SK-N-SH (cell line): ENCODE data around the gene BTG1. TPM values are rescaled to one million over a fixed set of nuclear protein-coding genes. Genes with fewer than 3 reads are reported as not detected.
A peak's percentile ranks its signal among the peaks of the same experiment; 100 is the strongest.

Source experiments
- CTCF ChIA-PET: fragments of 300-600, 350-600 bp; formaldehyde crosslinking; extraction: SDS; loops from one replicate; lab custom pipeline; 2021; lab: Yijun Ruan, JAX
- POLR2A ChIA-PET: fragments of 350-600 bp; sonication (Branson Sonifier 250); formaldehyde crosslinking; extraction: SDS; loops from one replicate; lab custom pipeline; 2020; ENCODE audit warnings: antibody characterized with exemption, inconsistent platforms; lab: Yijun Ruan, JAX
- DNase-seq: peaks from one replicate; pipeline ENCODE4 v3.0.0; 2012
- H2AFZ ChIP-seq: fragments of 200-600 bp; sonication (generic); 2 replicates; pipeline ENCODE4 v1.8.1; 2016; ENCODE audit warnings: antibody characterized with exemption, mild to moderate bottlenecking, low read depth
- H3F3A ChIP-seq: fragments of 200-600 bp; sonication (generic); replicated peaks from 2 replicates; pipeline ENCODE3; 2016; ENCODE audit warnings: antibody characterized with exemption, mild to moderate bottlenecking; ENCODE audit not compliant: insufficient read depth
- H3K27ac ChIP-seq, 2 experiments: fragments of 200-500 bp in 1 of 2; fragments of 200-600 bp in 1 of 2; sonication (Bioruptor generic) in 1 of 2; sonication (generic), shearing (Covaris generic) in 1 of 2; 2 replicates each; pipeline versions ENCODE4 v1.5.1 to v1.6.1; 2014 to 2016; ENCODE audit warnings: low read depth in 2 of 2, inconsistent platforms in 1 of 2, low read length in 1 of 2, mild to moderate bottlenecking in 1 of 2, mixed read lengths in 1 of 2
- H3K27me3 ChIP-seq: fragments of 200-600 bp; sonication (generic), shearing (Covaris generic); 2 replicates; pipeline ENCODE4 v1.6.1; 2016; ENCODE audit warnings: mixed run types; ENCODE audit not compliant: insufficient read depth
- H3K36me3 ChIP-seq, 2 experiments: fragments of 200-500 bp in 1 of 2; fragments of 200-600 bp in 1 of 2; sonication (Bioruptor generic) in 1 of 2; sonication (generic) in 1 of 2; replicated peaks in 1 of 2; 2 replicates each; pipeline versions ENCODE3 to v1.5.1; 2014 to 2016; ENCODE audit warnings: low read length in 1 of 2, mild to moderate bottlenecking in 1 of 2; ENCODE audit not compliant: insufficient read depth in 2 of 2, control insufficient read depth in 1 of 2
- H3K4me1 ChIP-seq, 2 experiments: fragments of 200-500 bp in 1 of 2; fragments of 200-600 bp in 1 of 2; sonication (Bioruptor generic) in 1 of 2; sonication (generic), shearing (Covaris generic) in 1 of 2; 2 replicates each; pipeline versions ENCODE4 v1.5.1 to v1.6.1; 2014 to 2016; ENCODE audit warnings: low read depth in 1 of 2, low read length in 1 of 2, mixed run types in 1 of 2; ENCODE audit not compliant: insufficient read depth in 2 of 2, control insufficient read depth in 1 of 2
- H3K4me2 ChIP-seq: fragments of 200-600 bp; sonication (generic), shearing (Covaris generic); 2 replicates; pipeline ENCODE4 v1.6.1; 2017; ENCODE audit warnings: mixed run types
- H3K4me3 ChIP-seq, 2 experiments: fragments of 200-500 bp in 1 of 2; fragments of 200-600 bp in 1 of 2; sonication (Bioruptor generic) in 1 of 2; sonication (generic), shearing (Covaris generic) in 1 of 2; 2 replicates each; pipeline versions ENCODE4 v1.5.1 to v1.8.1; 2014 to 2016; ENCODE audit warnings: low read depth in 2 of 2, inconsistent platforms in 1 of 2, low read length in 1 of 2, mild to moderate bottlenecking in 1 of 2, mixed read lengths in 1 of 2, moderate library complexity in 1 of 2
- H3K79me2 ChIP-seq: fragments of 200-600 bp; sonication (generic); 2 replicates; pipeline ENCODE4 v1.8.1; 2017; ENCODE audit warnings: mild to moderate bottlenecking; ENCODE audit not compliant: insufficient read depth
- H3K9ac ChIP-seq: fragments of 200-600 bp; sonication (generic); 2 replicates; pipeline ENCODE4 v1.6.1; 2017; ENCODE audit warnings: mixed run types
- H3K9me2 ChIP-seq: fragments of 200-600 bp; sonication (generic); 2 replicates; pipeline ENCODE4 v1.6.1; 2017; ENCODE audit warnings: mixed run types
- H3K9me3 ChIP-seq: fragments of 200-600 bp; sonication (generic); 2 replicates; pipeline ENCODE4 v1.6.1; 2017; ENCODE audit warnings: mixed run types, mild to moderate bottlenecking, moderate library complexity
- H4K20me1 ChIP-seq: fragments of 200-600 bp; sonication (generic); 2 replicates; pipeline ENCODE4 v1.6.1; 2017; ENCODE audit warnings: mild to moderate bottlenecking, mixed run types; ENCODE audit not compliant: insufficient read depth
- ELF1 ChIP-seq: IDR thresholded peaks from 2 replicates; pipeline ENCODE4 v1.4.0; 2012
- EP300 ChIP-seq, 2 experiments: IDR thresholded peaks; 2 replicates each; pipeline versions ENCODE4 v1.4.0 to v1.6.1; 2012; ENCODE audit warnings: borderline replicate concordance in 1 of 2, low read depth in 1 of 2, low read length in 1 of 2
- FOSL2 ChIP-seq: IDR thresholded peaks from 2 replicates; pipeline ENCODE4 v1.4.0; 2012; ENCODE audit warnings: low read depth, mild to moderate bottlenecking, moderate library complexity, borderline replicate concordance
- FOXM1 ChIP-seq: IDR thresholded peaks from 2 replicates; pipeline ENCODE4 v1.4.0; 2012; ENCODE audit warnings: low read depth, mild to moderate bottlenecking
- JUND ChIP-seq: IDR thresholded peaks from 2 replicates; pipeline ENCODE4 v1.4.0; 2012
- MEF2A ChIP-seq: IDR thresholded peaks from 2 replicates; pipeline ENCODE4 v1.4.0; 2012; ENCODE audit warnings: low read depth, borderline replicate concordance
- NRF1 ChIP-seq: IDR thresholded peaks from 2 replicates; pipeline ENCODE4 v1.6.1; 2012; ENCODE audit warnings: low read depth, mild to moderate bottlenecking, low read length
- POLR2AphosphoS5 ChIP-seq: IDR thresholded peaks from 2 replicates; pipeline ENCODE4 v1.6.1; 2012; ENCODE audit warnings: low read depth, low read length
- RCOR1 ChIP-seq: fragments of 150-350 bp; IDR thresholded peaks from 2 replicates; pipeline ENCODE4 v1.6.1; 2017; ENCODE audit warnings: antibody characterized with exemption, low read length
- RXRA ChIP-seq: IDR thresholded peaks from 2 replicates; pipeline ENCODE4 v1.4.0; 2012; ENCODE audit warnings: low read depth, mild to moderate bottlenecking, borderline replicate concordance
- TAF1 ChIP-seq: IDR thresholded peaks from 2 replicates; pipeline ENCODE4 v1.6.1; 2012; ENCODE audit warnings: low read depth, mild to moderate bottlenecking, low read length, moderate library complexity, borderline replicate concordance
- TCF12 ChIP-seq: IDR thresholded peaks from 2 replicates; pipeline ENCODE4 v1.4.0; 2012
- TEAD4 ChIP-seq: IDR thresholded peaks from 2 replicates; pipeline ENCODE4 v1.4.0; 2012; ENCODE audit warnings: mild to moderate bottlenecking, borderline replicate concordance; ENCODE audit not compliant: insufficient read depth
- WGBS: methylation state at CpG from one replicate; pipeline ENCODE4 v1.1.6; 2017; ENCODE audit warnings: low lambda C conversion rate; 5-methylcytosine and 5-hydroxymethylcytosine counted together
- polyA plus RNA-seq, 3 experiments: library from polyadenylated mRNA; depleted of rRNA; stranded (reverse); fragments of >200 nt; gene quantifications; 2 replicates each; pipeline ENCODE4 v1.2.3, GENCODE V29; 2012
- TF ChIP-seq, protein P1 (sequence below): IDR thresholded peaks from 2 replicates; pipeline ENCODE4; 2012
- TF ChIP-seq, protein P2 (sequence below): IDR thresholded peaks from 2 replicates; pipeline ENCODE4 v1.4.0; 2012; ENCODE audit warnings: low read depth
- TF ChIP-seq, protein P3 (sequence below): IDR thresholded peaks from 2 replicates; pipeline ENCODE4 v1.6.1; 2012; ENCODE audit warnings: mild to moderate bottlenecking, low read depth, low read length, moderate library complexity
- TF ChIP-seq, protein P4 (sequence below): IDR thresholded peaks from 2 replicates; pipeline ENCODE4 v1.4.0; 2012; ENCODE audit warnings: low read depth, borderline replicate concordance
- TF ChIP-seq, protein P5 (sequence below): IDR thresholded peaks from 2 replicates; pipeline ENCODE4 v1.4.0; 2012; ENCODE audit warnings: low read depth, borderline replicate concordance

BTG1 gene
- polyA plus RNA-seq, 1 of the 3 experiments (the other 2 are of a cell fraction), result 28.3 TPM

DNA sequence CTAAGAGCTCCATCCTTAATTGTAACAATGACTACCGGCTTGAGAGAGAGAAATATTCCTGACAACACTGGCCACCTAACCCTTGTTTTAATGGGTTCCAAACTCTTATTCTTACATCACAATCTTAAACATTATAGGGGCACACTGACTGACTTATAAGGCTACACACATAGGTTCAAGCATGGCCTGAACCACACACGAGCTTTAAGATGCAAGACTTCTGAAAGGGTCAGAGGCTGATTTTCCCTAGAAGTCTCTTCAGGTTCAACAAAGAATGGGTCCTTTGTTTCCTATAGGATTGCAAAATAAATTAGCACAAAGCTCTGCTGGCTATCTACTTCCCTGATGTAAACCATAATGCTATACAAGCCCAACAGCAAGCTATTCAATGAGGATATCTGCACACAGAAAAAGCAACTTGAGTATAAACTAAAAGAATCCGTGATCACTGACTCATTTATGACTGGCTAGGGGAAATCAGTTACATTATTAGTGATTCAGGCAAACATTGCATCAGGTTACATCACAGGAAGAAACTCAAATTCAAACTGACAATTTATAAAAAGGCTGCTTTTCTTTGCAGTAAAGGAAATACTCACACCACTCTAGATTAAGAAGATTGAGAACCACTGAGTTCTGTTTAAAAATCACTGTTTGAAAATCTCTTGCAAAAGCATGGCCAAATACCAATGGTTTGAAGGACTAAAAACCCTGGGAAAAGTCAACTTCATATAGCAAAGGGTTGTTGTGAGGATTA is 8.5 kb downstream of the BTG1 start:
- WGBS, result 45% methylated on average over 3 of the region's 3 CpGs
- H3K27ac ChIP-seq, result peak overlapping the region; percentile 78 to 91
- TF ChIP-seq, protein P1, sequence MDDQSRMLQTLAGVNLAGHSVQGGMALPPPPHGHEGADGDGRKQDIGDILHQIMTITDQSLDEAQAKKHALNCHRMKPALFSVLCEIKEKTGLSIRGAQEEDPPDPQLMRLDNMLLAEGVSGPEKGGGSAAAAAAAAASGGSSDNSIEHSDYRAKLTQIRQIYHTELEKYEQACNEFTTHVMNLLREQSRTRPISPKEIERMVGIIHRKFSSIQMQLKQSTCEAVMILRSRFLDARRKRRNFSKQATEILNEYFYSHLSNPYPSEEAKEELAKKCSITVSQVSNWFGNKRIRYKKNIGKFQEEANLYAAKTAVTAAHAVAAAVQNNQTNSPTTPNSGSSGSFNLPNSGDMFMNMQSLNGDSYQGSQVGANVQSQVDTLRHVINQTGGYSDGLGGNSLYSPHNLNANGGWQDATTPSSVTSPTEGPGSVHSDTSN, result peak; percentile 96
- TF ChIP-seq RCOR1, result no peak
- TF ChIP-seq ELF1, result peak; percentile 22; the same call in 1 of the 2 replicates
- peak; percentile 98 for TF ChIP-seq FOSL2
- TF ChIP-seq, protein P2, sequence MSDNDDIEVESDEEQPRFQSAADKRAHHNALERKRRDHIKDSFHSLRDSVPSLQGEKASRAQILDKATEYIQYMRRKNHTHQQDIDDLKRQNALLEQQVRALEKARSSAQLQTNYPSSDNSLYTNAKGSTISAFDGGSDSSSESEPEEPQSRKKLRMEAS, result peak; percentile 66; the same call in 1 of the 2 replicates
- TF ChIP-seq TEAD4, result peak; percentile 62
- TF ChIP-seq, protein P3, sequence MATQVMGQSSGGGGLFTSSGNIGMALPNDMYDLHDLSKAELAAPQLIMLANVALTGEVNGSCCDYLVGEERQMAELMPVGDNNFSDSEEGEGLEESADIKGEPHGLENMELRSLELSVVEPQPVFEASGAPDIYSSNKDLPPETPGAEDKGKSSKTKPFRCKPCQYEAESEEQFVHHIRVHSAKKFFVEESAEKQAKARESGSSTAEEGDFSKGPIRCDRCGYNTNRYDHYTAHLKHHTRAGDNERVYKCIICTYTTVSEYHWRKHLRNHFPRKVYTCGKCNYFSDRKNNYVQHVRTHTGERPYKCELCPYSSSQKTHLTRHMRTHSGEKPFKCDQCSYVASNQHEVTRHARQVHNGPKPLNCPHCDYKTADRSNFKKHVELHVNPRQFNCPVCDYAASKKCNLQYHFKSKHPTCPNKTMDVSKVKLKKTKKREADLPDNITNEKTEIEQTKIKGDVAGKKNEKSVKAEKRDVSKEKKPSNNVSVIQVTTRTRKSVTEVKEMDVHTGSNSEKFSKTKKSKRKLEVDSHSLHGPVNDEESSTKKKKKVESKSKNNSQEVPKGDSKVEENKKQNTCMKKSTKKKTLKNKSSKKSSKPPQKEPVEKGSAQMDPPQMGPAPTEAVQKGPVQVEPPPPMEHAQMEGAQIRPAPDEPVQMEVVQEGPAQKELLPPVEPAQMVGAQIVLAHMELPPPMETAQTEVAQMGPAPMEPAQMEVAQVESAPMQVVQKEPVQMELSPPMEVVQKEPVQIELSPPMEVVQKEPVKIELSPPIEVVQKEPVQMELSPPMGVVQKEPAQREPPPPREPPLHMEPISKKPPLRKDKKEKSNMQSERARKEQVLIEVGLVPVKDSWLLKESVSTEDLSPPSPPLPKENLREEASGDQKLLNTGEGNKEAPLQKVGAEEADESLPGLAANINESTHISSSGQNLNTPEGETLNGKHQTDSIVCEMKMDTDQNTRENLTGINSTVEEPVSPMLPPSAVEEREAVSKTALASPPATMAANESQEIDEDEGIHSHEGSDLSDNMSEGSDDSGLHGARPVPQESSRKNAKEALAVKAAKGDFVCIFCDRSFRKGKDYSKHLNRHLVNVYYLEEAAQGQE, result no peak
- TF ChIP-seq TCF12, result peak; percentile 92
- TF ChIP-seq, protein P4, sequence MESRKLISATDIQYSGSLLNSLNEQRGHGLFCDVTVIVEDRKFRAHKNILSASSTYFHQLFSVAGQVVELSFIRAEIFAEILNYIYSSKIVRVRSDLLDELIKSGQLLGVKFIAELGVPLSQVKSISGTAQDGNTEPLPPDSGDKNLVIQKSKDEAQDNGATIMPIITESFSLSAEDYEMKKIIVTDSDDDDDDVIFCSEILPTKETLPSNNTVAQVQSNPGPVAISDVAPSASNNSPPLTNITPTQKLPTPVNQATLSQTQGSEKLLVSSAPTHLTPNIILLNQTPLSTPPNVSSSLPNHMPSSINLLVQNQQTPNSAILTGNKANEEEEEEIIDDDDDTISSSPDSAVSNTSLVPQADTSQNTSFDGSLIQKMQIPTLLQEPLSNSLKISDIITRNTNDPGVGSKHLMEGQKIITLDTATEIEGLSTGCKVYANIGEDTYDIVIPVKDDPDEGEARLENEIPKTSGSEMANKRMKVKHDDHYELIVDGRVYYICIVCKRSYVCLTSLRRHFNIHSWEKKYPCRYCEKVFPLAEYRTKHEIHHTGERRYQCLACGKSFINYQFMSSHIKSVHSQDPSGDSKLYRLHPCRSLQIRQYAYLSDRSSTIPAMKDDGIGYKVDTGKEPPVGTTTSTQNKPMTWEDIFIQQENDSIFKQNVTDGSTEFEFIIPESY, result peak; percentile 49; the same call in 1 of the 2 replicates
- peak; percentile 62; the same call in 1 of the 2 replicates for TF ChIP-seq POLR2AphosphoS5
- TF ChIP-seq, protein P5, sequence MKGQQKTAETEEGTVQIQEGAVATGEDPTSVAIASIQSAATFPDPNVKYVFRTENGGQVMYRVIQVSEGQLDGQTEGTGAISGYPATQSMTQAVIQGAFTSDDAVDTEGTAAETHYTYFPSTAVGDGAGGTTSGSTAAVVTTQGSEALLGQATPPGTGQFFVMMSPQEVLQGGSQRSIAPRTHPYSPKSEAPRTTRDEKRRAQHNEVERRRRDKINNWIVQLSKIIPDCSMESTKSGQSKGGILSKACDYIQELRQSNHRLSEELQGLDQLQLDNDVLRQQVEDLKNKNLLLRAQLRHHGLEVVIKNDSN, result no peak
- TF ChIP-seq EP300 (IDR thresholded peaks at IDR 0.05; ENCODE audit: borderline replicate concordance in 1 of 2, low read depth in 1 of 2, low read length in 1 of 2), result peak in 1 of 2 experiments; percentile 95; a peak in 2 of 4 replicates
- TF ChIP-seq TAF1, result 0 out of 2 replicates have a peak, but pooled peaks have one; percentile 24
- no peak for TF ChIP-seq NRF1
- TF ChIP-seq FOXM1, result peak; percentile 93
- peak; percentile 38; the same call in 1 of the 2 replicates for TF ChIP-seq RXRA
- peak; percentile 97 for TF ChIP-seq JUND
- peak; percentile 69; the same call in 1 of the 2 replicates for TF ChIP-seq MEF2A
- TF ChIP-seq, all 33 proteins: peak for 14
- H3F3A ChIP-seq, result peaks cover 44% of the 10 kb centered on the region
- ChIA-PET CTCF (interaction anchor here (0.6 to 2.8 kb wide), 5 partner anchors 14 to 755 kb away, joined by 3 to 15 read pairs (median 4); no protein-coding TSS in a partner anchor), POLR2A (interaction anchor here (1.1 to 1.3 kb wide), 2 partner anchors 9 to 30 kb away, joined by 3 to 8 read pairs; partner anchors contain the start of gene BTG1)
- peaks cover 94% of the 10 kb centered on the region for H3K79me2 ChIP-seq
- no peaks in the 10 kb centered on the region for H3K9me2 ChIP-seq
- peak overlapping the region; percentile 25 to 31; a peak in 2 of 4 replicates for H3K4me3 ChIP-seq
- peaks cover 5 to 23% of the 10 kb centered on the region in 2 experiments for H3K36me3 ChIP-seq
- peaks cover 27 to 64% of the 10 kb centered on the region in 2 experiments for H3K4me1 ChIP-seq
- no peak overlapping the region for H2AFZ ChIP-seq
- H3K9me3 ChIP-seq, result no peaks in the 10 kb centered on the region
- peak overlapping the region; percentile 81 for H3K4me2 ChIP-seq
- no peak for DNase-seq
- no peaks in the 10 kb centered on the region for H3K27me3 ChIP-seq
- H3K9ac ChIP-seq, result peak overlapping the region; percentile 48
- H4K20me1 ChIP-seq, result peaks cover 4% of the 10 kb centered on the region; the same call in 1 of the 2 replicates
